AG04450 (cell line): ENCODE measurements around the gene COL8A2. TPM values are rescaled to one million over a fixed set of nuclear protein-coding genes. Genes with fewer than 3 reads are reported as not detected.
A peak's percentile ranks its signal among the peaks of the same experiment; 100 is the strongest.

Source experiments
- CTCF ChIA-PET: fragments of 300-600, 350-600 bp; formaldehyde crosslinking; extraction: SDS; loops from one replicate; lab custom pipeline; 2022; ENCODE audit warnings: antibody characterized with exemption, inconsistent platforms; lab: Charles Lee
- POLR2A ChIA-PET: fragments of 350-600 bp; formaldehyde crosslinking; extraction: SDS; loops from one replicate; lab custom pipeline; 2021; ENCODE audit warnings: antibody characterized with exemption, inconsistent platforms; lab: Yijun Ruan, JAX
- DNase-seq: peaks from one replicate; pipeline ENCODE4 v3.0.0-alpha.2; 2011; ENCODE audit warnings: low read depth, low spot score
- H3K27ac ChIP-seq: one replicate; pipeline ENCODE4 v1.5.1; 2012; ENCODE audit warnings: low read depth, low read length, control low read depth
- H3K27me3 ChIP-seq: one replicate; pipeline ENCODE4 v1.6.0; 2012; ENCODE audit warnings: low read length; ENCODE audit not compliant: control insufficient read depth, insufficient read depth
- H3K4me3 ChIP-seq: 2 replicates; pipeline ENCODE4 v1.5.1; 2011; ENCODE audit warnings: mild to moderate bottlenecking, low read depth, low read length, control low read depth
- H3K9me3 ChIP-seq: 2 replicates; pipeline ENCODE4 v1.5.1; 2012; ENCODE audit warnings: low read length; ENCODE audit not compliant: control insufficient read depth, insufficient read depth
- CTCF ChIP-seq: IDR thresholded peaks from 2 replicates; pipeline ENCODE4 v1.5.1; 2011; ENCODE audit warnings: low read depth, low read length, control low read depth, inconsistent platforms
- polyA plus RNA-seq: library from polyadenylated mRNA; depleted of rRNA; stranded (reverse); fragments of >200 nt; gene quantifications from 2 replicates; pipeline ENCODE4 v1.2.3, GENCODE V29; 2011

Gene COL8A2
- polyA plus RNA-seq, 1 experiment: 1.5 TPM

- TF ChIP-seq CTCF: no peak
- H3K9me3 ChIP-seq: no peaks in the 10 kb centered on the region
- H3K27ac ChIP-seq: peak overlapping the region; percentile 21
- CTCF ChIA-PET: interaction anchor here (1.0 to 4.3 kb wide), 4 partner anchors 10 to 115 kb away, joined by 4 to 21 read pairs (median 8); no protein-coding TSS in a partner anchor
- DNase-seq: no peak
- no peaks in the 10 kb centered on the region for H3K27me3 ChIP-seq
- POLR2A ChIA-PET: interaction anchor here (1.4 kb wide), 1 partner anchor 14 kb away, joined by 4 read pairs; no protein-coding TSS in a partner anchor
- H3K4me3 ChIP-seq: no peak overlapping the region
Measured at GRCh38 chr1:36170643-36171412, 45.8 kb upstream of the COL8A2 start.

GRCh38 chr1:36168514-36168913 is 43.5 kb upstream of the COL8A2 start:
- CTCF ChIA-PET: interaction anchor here (2.1 to 4.3 kb wide), 2 partner anchors 20 to 118 kb away, joined by 6 to 21 read pairs; no protein-coding TSS in a partner anchor
- Histone ChIP-seq H3K27ac (no peak overlapping the region), H3K4me3 (no peak overlapping the region), H3K9me3 (no peaks in the 10 kb centered on the region), H3K27me3 (no peaks in the 10 kb centered on the region)
- no peak for DNase-seq
- POLR2A ChIA-PET: interaction anchor here (0.8 kb wide), 1 partner anchor 13 kb away, joined by 6 read pairs; the partner anchor contains the start of gene MAP7D1
- no peak for TF ChIP-seq CTCF

GRCh38 chr1:36166938-36167905 is 42.2 kb upstream of the COL8A2 start:
- ChIA-PET CTCF (interaction anchor here (0.6 to 0.9 kb wide), 2 partner anchors 17 to 21 kb away, joined by 3 to 4 read pairs; no protein-coding TSS in a partner anchor), POLR2A (interaction anchor here (0.5 to 1.1 kb wide), 2 partner anchors 10 to 17 kb away, joined by 3 to 4 read pairs; no protein-coding TSS in a partner anchor)
- Histone ChIP-seq H3K9me3 (no peaks in the 10 kb centered on the region), H3K27ac (peak overlapping the region; percentile 70), H3K4me3 (no peak overlapping the region), H3K27me3 (no peaks in the 10 kb centered on the region)
- DNase-seq: no peak
- no peak for TF ChIP-seq CTCF

GRCh38 chr1:36166136-36166535 is 41.1 kb upstream of the COL8A2 start:
- ChIA-PET POLR2A (interaction anchor here (0.5 to 1.1 kb wide), 3 partner anchors 9 to 17 kb away, joined by 3 to 5 read pairs (median 4); no protein-coding TSS in a partner anchor), CTCF (interaction anchor here (0.6 to 1.4 kb wide), 5 partner anchors 16 to 134 kb away, joined by 3 to 10 read pairs (median 4); no protein-coding TSS in a partner anchor)
- TF ChIP-seq CTCF: no peak
- DNase-seq: no peak
- Histone ChIP-seq H3K4me3 (no peak overlapping the region), H3K27me3 (no peaks in the 10 kb centered on the region), H3K27ac (no peak overlapping the region), H3K9me3 (no peaks in the 10 kb centered on the region)
